GM08714 (cell line): ENCODE measurements around the gene ZDHHC15.
"Not testable (repeated sequence)": the region's sequence is repeated elsewhere in the genome, so short reads cannot be mapped to it uniquely, and the experiment has no call there.

Source experiments
- H3K4me3 ChIP-seq: fragments of 200-500 bp; sonication (Bioruptor generic); 2 replicates; pipeline ENCODE4 v1.5.1; 2014; ENCODE audit warnings: mild to moderate bottlenecking, low read length, inconsistent platforms
- ZNF274 ChIP-seq: IDR thresholded peaks from 2 replicates; pipeline ENCODE4 v1.6.1; 2012; ENCODE audit warnings: mild to moderate bottlenecking, low read depth, low read length

ZDHHC15 gene, protein sequence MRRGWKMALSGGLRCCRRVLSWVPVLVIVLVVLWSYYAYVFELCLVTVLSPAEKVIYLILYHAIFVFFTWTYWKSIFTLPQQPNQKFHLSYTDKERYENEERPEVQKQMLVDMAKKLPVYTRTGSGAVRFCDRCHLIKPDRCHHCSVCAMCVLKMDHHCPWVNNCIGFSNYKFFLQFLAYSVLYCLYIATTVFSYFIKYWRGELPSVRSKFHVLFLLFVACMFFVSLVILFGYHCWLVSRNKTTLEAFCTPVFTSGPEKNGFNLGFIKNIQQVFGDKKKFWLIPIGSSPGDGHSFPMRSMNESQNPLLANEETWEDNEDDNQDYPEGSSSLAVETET

GRCh38 chrX:75522565-75523431, at the start of gene ZDHHC15:
TSS of gene ZDHHC15 (minus strand) at chrX:75523037. CDS start at chrX:75523024, 13 bp downstream.
- TF ChIP-seq ZNF274: no peak
- no peak within 1 kb of the TSS for H3K4me3 ChIP-seq

DNA sequence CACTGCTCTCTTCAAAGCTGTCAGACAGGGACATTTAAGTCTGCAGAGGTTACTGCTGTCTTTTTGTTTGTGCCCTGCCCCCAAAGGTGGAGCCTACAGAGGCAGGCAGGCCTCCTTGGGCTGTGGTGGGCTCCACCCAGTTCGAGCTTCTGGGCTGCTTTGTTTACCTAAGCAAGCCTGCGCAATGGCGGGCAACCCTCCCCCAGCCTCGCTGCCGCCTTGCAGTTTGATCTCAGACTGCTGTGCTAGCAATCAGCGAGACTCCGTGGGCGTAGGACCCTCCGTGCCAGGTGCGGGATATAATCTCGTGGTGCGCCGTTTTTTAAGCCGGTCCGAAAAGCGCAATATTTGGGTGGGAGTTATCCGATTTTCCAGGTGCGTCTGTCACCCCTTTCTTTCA, 37.7 kb upstream of the ZDHHC15 start:
- H3K4me3 ChIP-seq: not testable (repeated sequence)

GRCh38 chrX:75547783-75548182, 24.9 kb upstream of the ZDHHC15 start:
- H3K4me3 ChIP-seq: no peak overlapping the region
- TF ChIP-seq ZNF274: no peak

DNA sequence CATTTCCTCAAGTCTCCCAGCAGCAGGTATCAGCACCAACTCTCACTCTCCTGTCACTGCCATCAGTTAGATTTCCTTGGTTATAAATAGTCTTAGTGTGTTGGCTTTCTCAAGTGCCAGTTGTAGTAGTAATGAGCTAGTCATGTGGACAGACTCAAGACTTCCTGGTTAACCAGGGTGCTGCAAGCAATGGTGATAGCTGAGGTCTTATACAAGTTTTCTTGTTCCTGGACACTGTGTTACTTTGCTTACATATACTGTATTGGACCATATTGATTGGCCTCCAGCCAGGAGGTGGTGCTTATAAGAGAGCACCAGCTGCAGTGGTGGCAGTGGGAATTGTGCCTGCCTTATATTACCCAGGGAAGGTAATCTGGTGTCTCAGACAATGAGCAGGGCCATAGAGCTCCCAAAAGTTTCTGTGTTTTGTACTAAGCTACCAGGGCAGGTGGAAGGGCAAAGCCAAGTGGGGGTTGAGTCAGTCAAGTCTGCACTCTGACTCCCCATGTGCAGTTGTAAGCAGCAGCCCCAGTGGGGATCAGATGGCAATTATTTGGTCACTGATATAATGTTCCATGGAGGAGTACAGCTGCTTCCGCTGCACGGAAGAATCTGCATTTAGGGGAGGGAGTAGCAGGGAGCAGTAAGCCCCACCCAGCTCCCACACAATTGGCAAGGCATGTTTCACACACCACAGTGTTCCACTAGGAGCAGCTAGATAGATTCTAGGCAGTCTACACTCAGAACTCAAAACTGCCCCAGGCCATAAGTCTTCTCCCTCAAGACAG, 24.1 kb upstream of the ZDHHC15 start:
- H3K4me3 ChIP-seq: no peak overlapping the region
- TF ChIP-seq ZNF274: no peak

DNA sequence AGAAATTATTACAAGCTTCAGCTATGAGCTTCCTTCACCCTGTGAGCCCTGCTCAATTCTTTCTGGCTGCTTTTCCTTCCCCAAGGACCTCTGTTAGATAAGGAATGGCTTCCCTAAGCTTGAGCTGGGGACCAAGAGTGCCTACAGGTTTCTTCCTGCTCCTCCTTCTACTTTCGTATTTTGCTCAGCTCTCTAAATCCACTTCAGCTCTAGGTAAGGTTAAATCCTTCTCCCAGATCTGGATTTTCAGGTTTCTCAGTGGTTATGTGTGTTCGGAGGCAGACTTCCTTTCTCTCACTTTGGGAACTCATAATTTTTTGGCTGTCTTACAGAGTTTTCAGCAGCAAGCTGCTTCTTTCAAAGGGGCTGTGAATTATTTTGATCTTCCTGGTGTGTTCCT, 21.9 kb upstream of the ZDHHC15 start:
- no peak for TF ChIP-seq ZNF274
- H3K4me3 ChIP-seq: no peak overlapping the region

DNA sequence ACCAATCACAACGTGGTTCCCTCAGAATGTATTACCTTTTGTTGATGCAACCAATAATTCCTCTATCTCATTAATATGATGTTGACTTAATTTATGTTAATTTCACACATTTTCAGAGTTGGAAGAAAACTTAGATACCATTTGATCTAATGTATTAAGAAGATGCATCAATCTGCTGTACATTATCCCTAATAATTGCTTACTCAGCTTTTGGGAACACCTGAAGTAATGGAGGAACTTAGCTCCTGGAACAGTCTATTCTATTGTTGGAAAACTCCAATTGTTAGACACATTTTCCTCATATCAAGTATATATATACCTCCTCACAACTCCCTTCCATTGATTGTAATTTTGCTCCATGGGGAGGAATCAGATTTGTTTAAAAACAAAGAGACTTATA, 38.9 kb downstream of the ZDHHC15 start:
- no peak overlapping the region for H3K4me3 ChIP-seq
- no peak for TF ChIP-seq ZNF274

GRCh38 chrX:75461780-75462179, 61.1 kb downstream of the ZDHHC15 start:
- H3K4me3 ChIP-seq: not testable (repeated sequence)

DNA sequence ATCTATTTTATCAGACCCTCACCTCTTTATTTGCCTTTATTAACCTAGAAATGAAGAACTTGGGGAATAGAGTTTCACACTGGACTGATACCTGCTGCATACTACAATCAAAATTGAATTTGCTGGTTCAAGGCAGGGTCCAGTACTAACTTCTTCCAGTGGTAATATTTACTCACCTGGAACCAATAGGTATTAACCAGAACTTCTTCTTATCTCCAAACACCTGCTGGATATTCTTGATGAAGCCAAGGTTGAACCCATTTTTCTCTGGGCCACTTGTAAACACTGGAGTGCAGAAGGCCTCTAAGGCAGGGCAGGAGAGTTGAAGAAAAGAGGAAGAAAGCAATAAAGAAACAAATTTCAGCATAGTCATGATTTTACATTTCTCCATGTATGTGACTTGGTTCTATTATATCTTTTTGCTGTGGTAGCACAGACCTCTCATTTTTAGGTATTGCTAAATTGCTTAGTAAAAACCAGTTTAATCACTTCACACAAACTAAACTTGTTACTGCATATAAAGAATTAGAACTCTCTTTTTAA, 101.1 kb downstream of the ZDHHC15 start:
- no peak overlapping the region for H3K4me3 ChIP-seq
- no peak for TF ChIP-seq ZNF274

GRCh38 chrX:75407153-75407552, 115.7 kb downstream of the ZDHHC15 start:
- not testable (repeated sequence) for H3K4me3 ChIP-seq

- H3K4me3 ChIP-seq: no peak overlapping the region
- no peak for TF ChIP-seq ZNF274
Observed at GRCh38 chrX:75390470-75390869, 132.4 kb downstream of the ZDHHC15 start.

GRCh38 chrX:75369721-75370120, 153.1 kb downstream of the ZDHHC15 start:
- no peak for TF ChIP-seq ZNF274
- no peak overlapping the region for H3K4me3 ChIP-seq

GRCh38 chrX:75366861-75367260, 156.0 kb downstream of the ZDHHC15 start:
- H3K4me3 ChIP-seq: no peak overlapping the region
- TF ChIP-seq ZNF274: no peak

DNA sequence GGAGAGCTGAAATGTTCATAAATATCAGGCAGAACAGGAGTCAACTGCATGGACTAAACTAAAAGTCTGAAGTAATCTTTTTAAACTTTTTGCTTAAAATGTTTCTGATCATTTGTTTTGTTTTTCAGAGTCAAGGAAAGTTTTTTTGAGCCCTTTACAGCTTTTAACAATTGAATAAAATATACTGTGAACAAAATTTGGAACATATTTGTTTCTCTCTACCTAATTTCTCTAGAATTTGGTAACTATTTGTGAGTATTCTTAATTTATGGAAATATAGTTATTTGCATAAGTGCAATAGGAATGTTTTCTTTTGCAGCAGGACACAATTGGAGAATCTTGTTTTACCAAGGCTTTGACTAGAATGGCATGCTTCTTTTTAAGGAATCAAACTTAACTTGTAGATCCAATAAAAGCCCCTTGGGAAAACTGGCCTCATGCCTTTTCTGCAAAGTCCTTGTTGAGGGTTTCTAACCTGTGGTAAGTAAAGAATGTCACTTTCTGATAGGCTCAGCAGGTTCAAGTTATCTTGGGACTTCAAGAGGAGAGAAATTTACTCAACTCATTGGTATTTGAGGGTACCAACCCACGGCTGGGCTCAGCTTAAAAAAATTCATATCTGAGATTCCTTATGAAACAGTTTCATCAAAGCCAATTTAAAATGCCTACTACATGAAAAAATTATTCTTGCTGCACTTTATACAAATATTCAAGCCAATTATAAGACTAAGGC, 157.4 kb downstream of the ZDHHC15 start:
- TF ChIP-seq ZNF274: no peak

DNA sequence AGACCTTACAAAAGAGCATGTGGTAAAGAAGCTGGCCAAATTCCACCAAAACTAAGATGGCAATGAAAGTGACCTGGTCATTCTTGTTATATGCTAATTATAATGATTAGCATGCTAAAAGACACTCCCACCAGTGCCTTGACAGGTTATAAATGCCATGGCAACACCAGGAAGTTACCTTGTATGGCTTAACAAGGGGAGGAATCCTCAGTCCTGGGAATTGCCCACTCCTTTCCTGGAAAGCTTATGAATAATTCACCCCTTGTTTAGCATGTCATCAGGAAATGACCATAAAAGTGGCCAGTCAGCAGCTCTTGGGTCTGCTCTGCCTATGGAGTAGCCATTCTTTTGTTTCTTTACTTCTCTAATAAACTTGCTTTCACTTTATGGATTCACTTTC, 161.0 kb downstream of the ZDHHC15 start:
- no peak overlapping the region for H3K4me3 ChIP-seq
- no peak for TF ChIP-seq ZNF274

More for the DNA sequence above, 157.4 kb downstream of the ZDHHC15 start:
- no peak overlapping the region for H3K4me3 ChIP-seq

DNA sequence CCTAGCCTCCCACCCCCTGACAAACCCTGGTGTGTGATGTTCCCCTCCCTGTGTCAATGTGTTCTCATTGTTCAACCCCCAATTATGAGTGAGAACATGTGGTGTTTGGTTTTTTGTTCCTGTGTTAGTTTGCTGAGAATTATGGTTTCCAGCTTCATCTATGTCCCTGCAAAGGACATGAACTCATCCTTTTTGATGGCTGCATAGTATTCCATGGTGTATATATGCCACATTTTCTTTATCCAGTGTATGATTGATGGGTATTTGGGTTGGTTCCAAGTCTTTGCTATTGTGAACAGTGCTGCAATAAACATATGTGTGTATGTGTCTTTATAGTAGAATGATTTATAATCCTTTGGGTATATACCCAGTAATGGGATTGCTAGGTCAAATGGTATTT, 174.2 kb downstream of the ZDHHC15 start:
- not testable (repeated sequence) for H3K4me3 ChIP-seq
